IMR-90 (cell line): ENCODE results near the gene TSGA10IP. TPM values are rescaled to one million over a fixed set of nuclear protein-coding genes. Genes with fewer than 3 reads are reported as not detected.

Source experiments
- ATAC-seq: fragments of 200-7000 bp; cut with Tn5 transposase; 2 replicates; pipeline ENCODE4 v1.9.1; 2020; ENCODE audit warnings: low read depth, mild to moderate bottlenecking, moderate library complexity
- BruUV-seq: library from RNA; stranded (reverse); fragments of 400-500 nt; replicated peaks from 2 replicates; lab custom pipeline; 2021; lab: Mats Ljungman, UMichigan
- CTCF ChIA-PET: fragments of 300-600 bp; formaldehyde crosslinking; extraction: SDS; loops from one replicate; lab custom pipeline; 2021; ENCODE audit warnings: antibody characterized with exemption; lab: Yijun Ruan, JAX
- POLR2A ChIA-PET: fragments of 300-600 bp; sonication (Branson Sonifier 250); formaldehyde crosslinking; loops from one replicate; lab custom pipeline; 2022; ENCODE audit warnings: antibody characterized with exemption; ENCODE audit not compliant: unreplicated experiment; lab: Charles Lee
- DNase-seq: peaks from one replicate; pipeline ENCODE4 v3.0.0; 2013
- H2AFZ ChIP-seq: replicated peaks from 2 replicates; pipeline ENCODE3; 2013; ENCODE audit warnings: low read length, mild to moderate bottlenecking; ENCODE audit not compliant: poor library complexity
- H2AK5ac ChIP-seq: 2 replicates; pipeline ENCODE4 v1.6.1; 2013; ENCODE audit warnings: low read depth, low read length, inconsistent platforms
- H2AK9ac ChIP-seq: replicated peaks from 2 replicates; pipeline ENCODE3; 2013; ENCODE audit warnings: mild to moderate bottlenecking, low read depth, low read length, moderate library complexity; ENCODE audit not compliant: poor library complexity
- H2BK120ac ChIP-seq: 2 replicates; pipeline ENCODE4 v1.6.1; 2013; ENCODE audit warnings: low read depth, low read length, inconsistent platforms
- H2BK15ac ChIP-seq: 3 replicates; pipeline ENCODE4 v1.6.1; 2013; ENCODE audit warnings: low read depth, low read length, inconsistent platforms
- H2BK20ac ChIP-seq: 2 replicates; pipeline ENCODE4 v1.6.1; 2013; ENCODE audit warnings: low read depth, mild to moderate bottlenecking, inconsistent platforms, low read length, moderate library complexity
- H2BK5ac ChIP-seq: 2 replicates; pipeline ENCODE4 v1.6.1; 2013; ENCODE audit warnings: mild to moderate bottlenecking, low read depth, low read length, inconsistent platforms; ENCODE audit not compliant: poor library complexity, severe bottlenecking
- H3K14ac ChIP-seq: replicated peaks from 2 replicates; pipeline ENCODE4 v1.6.1; 2013; ENCODE audit warnings: low read depth, low read length, inconsistent platforms
- H3K18ac ChIP-seq: 2 replicates; pipeline ENCODE4 v1.6.1; 2013; ENCODE audit warnings: low read depth, low read length, control low read depth
- H3K23ac ChIP-seq: 2 replicates; pipeline ENCODE4 v1.6.1; 2013; ENCODE audit warnings: low read depth, low read length, inconsistent platforms
- H3K27ac ChIP-seq: 2 replicates; pipeline ENCODE4 v1.5.1; 2013; ENCODE audit warnings: mild to moderate bottlenecking, control low read depth, low read length; ENCODE audit not compliant: insufficient read depth
- H3K27me3 ChIP-seq: 2 replicates; pipeline ENCODE4 v1.6.1; 2013; ENCODE audit warnings: low read length; ENCODE audit not compliant: control insufficient read depth, insufficient read depth
- H3K36me3 ChIP-seq: 2 replicates; pipeline ENCODE4 v1.6.1; 2013; ENCODE audit warnings: low read length, mixed read lengths; ENCODE audit not compliant: control insufficient read depth, insufficient read depth
- H3K4ac ChIP-seq: 2 replicates; pipeline ENCODE4 v1.6.1; 2013; ENCODE audit warnings: low read depth, low read length, inconsistent platforms
- H3K4me1 ChIP-seq: 2 replicates; pipeline ENCODE4 v1.6.1; 2013; ENCODE audit warnings: low read length, mixed read lengths; ENCODE audit not compliant: control insufficient read depth, insufficient read depth
- H3K4me2 ChIP-seq: 2 replicates; pipeline ENCODE4 v1.6.1; 2013; ENCODE audit warnings: low read depth, mild to moderate bottlenecking, control low read depth, low read length, moderate library complexity
- H3K4me3 ChIP-seq: 2 replicates; pipeline ENCODE4 v1.5.1; 2013; ENCODE audit warnings: low read depth, mild to moderate bottlenecking, control low read depth, low read length, moderate library complexity; ENCODE audit not compliant: insufficient read depth
- H3K56ac ChIP-seq: 2 replicates; pipeline ENCODE4 v1.6.1; 2013; ENCODE audit warnings: low read length, inconsistent platforms; ENCODE audit not compliant: insufficient read depth; ENCODE audit errors: extremely low read depth
- H3K79me1 ChIP-seq, 2 experiments: 2 replicates each; pipeline ENCODE4 v1.6.1; 2013; ENCODE audit warnings: low read length in 2 of 2, inconsistent platforms in 1 of 2, low read depth in 1 of 2
- H3K9ac ChIP-seq: 2 replicates; pipeline ENCODE4 v1.6.1; 2013; ENCODE audit warnings: low read depth, low read length, control low read depth
- H3K9me1 ChIP-seq: 2 replicates; pipeline ENCODE4 v1.6.1; 2013; ENCODE audit warnings: low read length, inconsistent platforms; ENCODE audit not compliant: insufficient read depth
- H3K9me3 ChIP-seq: 2 replicates; pipeline ENCODE4 v1.6.1; 2013; ENCODE audit warnings: low read length; ENCODE audit not compliant: control insufficient read depth, insufficient read depth
- H4K20me1 ChIP-seq: 2 replicates; pipeline ENCODE4 v1.6.1; 2013; ENCODE audit warnings: low read length, inconsistent platforms; ENCODE audit not compliant: insufficient read depth
- H4K5ac ChIP-seq: 2 replicates; pipeline ENCODE4 v1.6.1; 2013; ENCODE audit warnings: mild to moderate bottlenecking, low read depth, low read length, control low read depth
- H4K8ac ChIP-seq, 2 experiments: 2 replicates each; pipeline ENCODE4 v1.6.1; 2013; ENCODE audit warnings: low read depth in 2 of 2, low read length in 2 of 2, control low read depth in 1 of 2, inconsistent platforms in 1 of 2
- H4K91ac ChIP-seq: 2 replicates; pipeline ENCODE4 v1.6.1; 2013; ENCODE audit warnings: low read depth, low read length, inconsistent platforms; ENCODE audit not compliant: insufficient read depth
- BHLHE40 ChIP-seq: fragments of 150-350 bp; IDR thresholded peaks from 2 replicates; pipeline ENCODE4 v1.6.1; 2016; ENCODE audit warnings: mild to moderate bottlenecking, low read depth, low read length
- CHD1 ChIP-seq: IDR thresholded peaks from 2 replicates; pipeline ENCODE4 v1.6.1; 2012; ENCODE audit warnings: low read depth, low read length, improper control_type of control experiment
- CTCF ChIP-seq: conservative IDR thresholded peaks from 2 replicates; pipeline ENCODE4 v1.5.1; 2012; ENCODE audit warnings: mild to moderate bottlenecking, low read depth, low read length, improper control_type of control experiment
- FOS ChIP-seq: fragments of 150-350 bp; IDR thresholded peaks from 2 replicates; pipeline ENCODE4 v1.6.1; 2016; ENCODE audit warnings: low read depth, low read length
- MAFK ChIP-seq: IDR thresholded peaks from 2 replicates; pipeline ENCODE4 v1.6.1; 2012; ENCODE audit warnings: low read depth, low read length, improper control_type of control experiment
- MAZ ChIP-seq: IDR thresholded peaks from 2 replicates; pipeline ENCODE4 v1.6.1; 2012; ENCODE audit warnings: low read depth, mild to moderate bottlenecking, low read length, improper control_type of control experiment, moderate library complexity, borderline replicate concordance
- NFE2L2 ChIP-seq: fragments of 150-350 bp; IDR thresholded peaks from 2 replicates; pipeline ENCODE4 v1.6.1; 2016; ENCODE audit warnings: low read depth, mild to moderate bottlenecking, low read length
- POLR2A ChIP-seq: IDR thresholded peaks from 2 replicates; pipeline ENCODE4 v1.6.1; 2012; ENCODE audit warnings: mild to moderate bottlenecking, low read depth, low read length
- RCOR1 ChIP-seq: IDR thresholded peaks from 2 replicates; pipeline ENCODE4 v1.6.1; 2012; ENCODE audit warnings: mild to moderate bottlenecking, low read length, improper control_type of control experiment; ENCODE audit not compliant: insufficient replicate concordance
- RFX5 ChIP-seq: IDR thresholded peaks from 2 replicates; pipeline ENCODE4 v1.8.0; 2012; ENCODE audit warnings: low read depth, mild to moderate bottlenecking, low read length, moderate library complexity
- SMC3 ChIP-seq: fragments of 150-350 bp; IDR thresholded peaks from 2 replicates; pipeline ENCODE4 v1.6.1; 2016; ENCODE audit warnings: low read depth, mild to moderate bottlenecking, antibody characterized with exemption, low read length, moderate library complexity
- WGBS, 2 experiments: methylation state at CpG; one replicate each; pipeline versions ENCODE4 v1.1.5 to v1.1.7; 2013; ENCODE audit warnings: missing lambda C conversion rate in 2 of 2; ENCODE audit not compliant: insufficient read length in 1 of 2; ENCODE audit errors: extremely low coverage in 2 of 2; 5-methylcytosine and 5-hydroxymethylcytosine counted together
- dilution Hi-C: fragments of 300-500 bp; cut with HindIII; formaldehyde crosslinking; loops from one replicate; pipeline ENCODE4 v1.14.3; 2018; ENCODE audit warnings: low sequenced_read_pairs; ENCODE audit not compliant: unreplicated experiment
- in situ Hi-C: fragments of 300-500 bp; cut with MboI; formaldehyde crosslinking; loops from 3 replicates; pipeline ENCODE4 v1.14.3; 2019; ENCODE audit warnings: low sequenced_read_pairs, inconsistent platforms, mixed read lengths
- intact Hi-C: fragments of 100-400 bp; cut with micrococcal nuclease; formaldehyde crosslinking; loops from 2 replicates; pipeline ENCODE4 v1.10.0; 2022
- polyA plus RNA-seq, 3 experiments: library from polyadenylated mRNA; depleted of rRNA; stranded (reverse); fragments of >200 nt; gene quantifications; 2 replicates each; pipeline ENCODE4 v1.2.3, GENCODE V29; 2012; ENCODE audit warnings: low replicate concordance in 1 of 3
- total RNA-seq: library from RNA; depleted of rRNA; stranded (reverse); fragments of >200 nt; gene quantifications from 2 replicates; pipeline ENCODE4 v1.2.3, GENCODE V29; 2012

Gene TSGA10IP
- total and polyA plus RNA-seq, 2 of the 4 experiments (the other 2 are of a cell fraction), result 0.21 TPM; not detected in 1

GRCh38 chr11:65918211-65919140 is 26.8 kb upstream of the TSGA10IP start, which contains the start of gene C11orf68:
Gene C11orf68 (minus strand): TSS chr11:65919062. CDS start chr11:65919031, 31 bp downstream.
- H3K36me3 ChIP-seq, result peaks cover 35% of the 10 kb centered on the region
- DNase-seq, result no peak
- H2BK15ac ChIP-seq, result peak within 1 kb of the TSS; percentile 56
- ChIA-PET POLR2A (interaction anchor here (0.6 to 1.4 kb wide), 3 partner anchors 12 to 28 kb away, joined by 3 to 7 read pairs (median 4); partner anchors contain the start of gene CCDC85B), CTCF (no interaction called here)
- peak; percentile 60 for TF ChIP-seq RCOR1
- TF ChIP-seq POLR2A, result peak; percentile 68
- no peak for TF ChIP-seq NFE2L2
- TF ChIP-seq FOS, result no peak
- no peak for TF ChIP-seq CTCF
- TF ChIP-seq BHLHE40, result no peak
- TF ChIP-seq SMC3, result no peak
- TF ChIP-seq MAZ, result no peak
- TF ChIP-seq MAFK, result no peak
- no peak for TF ChIP-seq RFX5
- TF ChIP-seq CHD1, result peak; percentile 25; the same call in 1 of the 2 replicates
- H3K9me1 ChIP-seq, result peaks cover 30% of the 10 kb centered on the region
- in situ Hi-C loops (no loop called here), dilution Hi-C loops (no loop called here), intact Hi-C loops (loop anchor here (5.0 kb wide), 1 partner anchor 44 kb away; the partner anchor contains the start of gene SART1)
- H2AK9ac ChIP-seq, result peak within 1 kb of the TSS; percentile 100
- H3K56ac ChIP-seq, result peak within 1 kb of the TSS; percentile 93
- peak within 1 kb of the TSS; percentile 99 for H2AK5ac ChIP-seq
- H3K18ac ChIP-seq, result peak within 1 kb of the TSS; percentile 99
- H4K8ac ChIP-seq, result peak within 1 kb of the TSS; percentile 64 to 97
- H3K4ac ChIP-seq, result peak within 1 kb of the TSS; percentile 98
- peaks cover 42% of the 10 kb centered on the region for H3K4me1 ChIP-seq
- H3K4me3 ChIP-seq, result peak within 1 kb of the TSS; percentile 100
- H2AFZ ChIP-seq, result peak within 1 kb of the TSS; percentile 94
- H3K14ac ChIP-seq, result peak within 1 kb of the TSS; percentile 95
- ATAC-seq, result peak; percentile 0
- H3K9ac ChIP-seq, result peak within 1 kb of the TSS; percentile 100
- no TSS peak for BruUV-seq
- peaks cover 23 to 60% of the 10 kb centered on the region in 2 experiments for H3K79me1 ChIP-seq
- H3K9me3 ChIP-seq, result no peaks in the 10 kb centered on the region
- H2BK120ac ChIP-seq, result peak within 1 kb of the TSS; percentile 100
- H4K5ac ChIP-seq, result peak within 1 kb of the TSS; percentile 99
- H3K27ac ChIP-seq, result peak within 1 kb of the TSS; percentile 93
- peak within 1 kb of the TSS; percentile 96 for H3K4me2 ChIP-seq
- no peaks in the 10 kb centered on the region for H3K27me3 ChIP-seq
- peak within 1 kb of the TSS; percentile 79 for H2BK20ac ChIP-seq
- peak within 1 kb of the TSS; percentile 97 for H3K23ac ChIP-seq
- 3% methylated on average over 33 of the region's 77 CpGs; no CpG with 5 or more reads in 1 of the 2 experiments for WGBS, 2 experiments
- peak within 1 kb of the TSS; percentile 97 for H4K91ac ChIP-seq
- H4K20me1 ChIP-seq, result peaks cover 11% of the 10 kb centered on the region
- H2BK5ac ChIP-seq, result peak within 1 kb of the TSS; percentile 96
